GM18951 (cell line): ENCODE data around the gene KCNB1.

Experiments used
- POLR2A ChIP-seq: IDR thresholded peaks from 4 replicates; pipeline ENCODE4 v1.6.1; 2011; ENCODE audit warnings: mild to moderate bottlenecking; ENCODE audit not compliant: insufficient read length, insufficient read depth; ENCODE audit errors: extremely low read depth
- in situ Hi-C: fragments of 300-500 bp; cut with MboI; formaldehyde crosslinking; loops from one replicate; pipeline ENCODE4 v1.12.0; 2022; ENCODE audit warnings: low sequenced_read_pairs, mixed read lengths, inconsistent platforms; ENCODE audit not compliant: unreplicated experiment

KCNB1 gene

GRCh38 chr20:49381558-49382493, 100.6 kb downstream of the KCNB1 start:
- in situ Hi-C loops, result no loop called here
- no peak for TF ChIP-seq POLR2A

DNA sequence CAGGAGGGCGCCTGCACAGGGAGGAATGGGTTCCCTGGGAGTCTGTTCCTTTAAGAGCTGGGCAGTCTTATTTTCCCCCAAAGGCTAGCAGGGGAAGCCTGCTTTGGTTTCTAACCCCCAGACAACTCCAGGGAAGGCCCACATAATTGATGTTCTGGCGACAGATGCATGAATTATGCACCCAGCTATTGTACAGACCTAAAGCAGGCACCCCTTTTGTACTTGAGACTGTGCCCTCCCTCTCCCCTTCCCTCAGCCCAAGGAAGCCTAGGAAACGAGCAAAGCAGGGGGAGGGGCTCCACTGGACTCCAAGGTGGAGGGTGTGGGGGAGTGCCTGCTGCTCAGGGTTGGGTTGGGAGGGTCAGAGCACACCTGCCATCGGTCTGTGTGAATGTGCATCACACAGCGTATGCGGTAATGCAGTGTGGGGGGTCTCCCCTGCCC, 102.1 kb downstream of the KCNB1 start:
- in situ Hi-C loops, result no loop called here
- TF ChIP-seq POLR2A, result no peak

DNA sequence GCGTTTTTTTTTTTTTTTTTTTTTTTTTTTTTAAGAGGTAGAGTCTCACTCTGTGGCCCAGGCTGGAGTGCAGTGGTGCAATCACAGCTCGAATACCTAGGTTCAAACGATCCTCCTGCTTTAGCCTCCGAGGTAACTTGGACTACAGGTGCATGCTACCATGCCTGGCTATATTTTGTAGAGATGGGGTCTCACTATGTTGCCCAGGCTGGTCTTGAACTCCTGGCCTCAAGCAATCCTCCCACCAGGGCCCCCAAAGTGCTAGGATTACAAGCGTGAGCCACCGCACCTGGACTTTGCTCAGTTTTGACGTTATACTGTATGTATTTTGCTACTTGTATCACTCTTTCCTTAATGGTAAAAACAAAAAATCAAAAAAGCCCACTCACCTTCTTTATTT, 103.1 kb downstream of the KCNB1 start:
- TF ChIP-seq POLR2A, result no peak
- in situ Hi-C loops, result no loop called here

DNA sequence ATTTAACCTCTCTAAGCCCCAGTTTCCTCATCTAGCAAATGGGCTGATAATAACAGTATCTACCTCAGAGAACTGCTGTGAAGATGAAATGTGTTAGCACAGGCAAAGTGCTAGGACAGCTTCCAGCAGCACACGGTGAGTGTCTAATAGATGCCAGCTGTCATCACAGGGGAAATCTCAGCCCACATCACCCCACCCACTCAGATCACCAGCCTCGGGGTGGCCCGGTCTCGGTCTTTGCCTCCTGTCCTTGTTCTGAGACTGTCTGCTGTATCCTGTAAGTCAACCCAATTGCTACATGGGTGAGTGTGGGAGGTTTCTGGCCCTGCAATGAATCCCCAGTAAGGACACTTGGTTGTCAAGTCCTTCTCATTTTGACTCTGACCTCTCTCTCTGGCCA, 105.1 kb downstream of the KCNB1 start:
- no peak for TF ChIP-seq POLR2A
- in situ Hi-C loops, result no loop called here

GRCh38 chr20:49375170-49375569, 107.3 kb downstream of the KCNB1 start:
- TF ChIP-seq POLR2A, result no peak
- in situ Hi-C loops, result no loop called here

- no peak for TF ChIP-seq POLR2A
- in situ Hi-C loops, result no loop called here
Measured at GRCh38 chr20:49372095-49372734, 110.3 kb downstream of the KCNB1 start.

GRCh38 chr20:49368596-49368995, 113.9 kb downstream of the KCNB1 start:
- TF ChIP-seq POLR2A, result no peak
- in situ Hi-C loops, result no loop called here

- in situ Hi-C loops, result no loop called here
- no peak for TF ChIP-seq POLR2A
Measured at GRCh38 chr20:49367113-49367512, 115.4 kb downstream of the KCNB1 start.

- in situ Hi-C loops, result no loop called here
- TF ChIP-seq POLR2A, result no peak
Measured at GRCh38 chr20:49366687-49367086, 115.8 kb downstream of the KCNB1 start.

DNA sequence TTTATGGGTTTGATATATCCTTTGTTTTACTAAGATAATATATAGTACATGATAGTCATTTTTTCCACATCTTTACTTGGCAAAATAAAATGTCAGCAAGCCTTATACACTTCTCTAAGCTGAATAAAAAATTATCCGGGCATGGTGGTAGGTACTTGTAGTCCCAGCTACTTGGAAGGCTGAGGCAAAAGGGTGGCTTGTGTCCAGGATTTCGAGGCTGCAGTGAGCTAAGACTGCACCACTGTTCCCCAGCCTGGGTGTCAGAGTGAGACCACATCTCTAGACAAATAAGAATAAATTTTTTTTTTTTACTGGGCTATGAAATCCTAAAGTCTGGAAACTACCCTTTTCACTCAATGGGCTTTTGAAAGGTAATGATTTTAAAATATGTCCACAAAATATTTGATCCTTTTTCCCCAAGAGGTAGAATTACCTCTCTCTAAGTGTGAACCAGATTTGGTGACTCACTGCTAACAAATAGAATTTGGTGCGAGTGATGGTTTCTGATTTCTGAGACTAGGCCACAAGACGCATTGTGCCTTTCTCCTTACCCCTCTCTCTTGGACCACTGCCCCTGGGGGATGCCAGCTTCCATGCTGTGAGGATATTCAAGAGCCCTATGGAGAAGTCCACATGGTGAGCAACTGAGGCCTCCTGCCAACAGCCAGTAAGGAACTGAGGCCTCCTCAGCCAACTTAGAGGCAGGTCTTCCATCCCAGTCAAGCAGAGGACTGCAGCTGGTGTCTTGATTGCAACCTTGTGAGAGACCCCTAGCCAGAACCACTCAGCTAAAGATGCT, 120.4 kb downstream of the KCNB1 start:
- in situ Hi-C loops, result no loop called here
- no peak for TF ChIP-seq POLR2A

- in situ Hi-C loops, result no loop called here
Measured at GRCh38 chr20:49360242-49360968, 122.1 kb downstream of the KCNB1 start.

GRCh38 chr20:49356676-49357075, 125.8 kb downstream of the KCNB1 start:
- in situ Hi-C loops, result loop anchor here (10.0 kb wide), 1 partner anchor 508 kb away; no protein-coding TSS in a partner anchor
- no peak for TF ChIP-seq POLR2A

More at GRCh38 chr20:49360242-49360968, 122.1 kb downstream of the KCNB1 start:
- no peak for TF ChIP-seq POLR2A

GRCh38 chr20:49354673-49355072, 127.8 kb downstream of the KCNB1 start:
- in situ Hi-C loops, result loop anchor here (10.0 kb wide), 1 partner anchor 510 kb away; no protein-coding TSS in a partner anchor
- no peak for TF ChIP-seq POLR2A

DNA sequence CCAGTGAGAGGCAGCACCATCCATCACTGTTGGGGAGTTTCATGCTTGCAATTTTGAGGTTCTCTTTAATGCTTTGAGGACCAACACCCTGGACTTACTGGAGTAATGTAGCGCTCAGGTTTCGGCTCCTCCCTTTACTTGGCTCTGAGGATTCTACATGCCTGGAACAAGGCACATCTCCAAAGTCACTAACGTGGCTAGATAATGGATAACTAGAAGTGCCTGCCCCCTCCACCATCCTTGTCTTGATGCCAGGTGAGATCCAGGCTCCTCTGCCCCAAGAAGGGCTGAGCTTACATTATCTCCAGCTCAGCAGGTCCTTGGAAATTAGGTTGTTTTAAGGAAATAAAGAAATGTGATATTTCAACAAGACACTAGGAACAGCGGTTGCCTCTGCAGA, 129.1 kb downstream of the KCNB1 start:
- TF ChIP-seq POLR2A, result no peak
- in situ Hi-C loops, result loop anchor here (10.0 kb wide), 1 partner anchor 511 kb away; no protein-coding TSS in a partner anchor
